HL-60 (cell line): ENCODE results near the gene PRDM5.

ENCODE experiments used
- DNase-seq, 2 experiments: peaks; one replicate each; pipeline ENCODE4 v3.0.0-alpha.2; 2010 to 2020; ENCODE audit warnings: low read depth in 1 of 2, low spot score in 1 of 2
- H3K27ac ChIP-seq: fragments of 250-450 bp; sonication (Bioruptor Pico); replicated peaks from 2 replicates; pipeline ENCODE4 v1.5.1; 2020; ENCODE audit warnings: mild to moderate bottlenecking, moderate library complexity
- H3K27me3 ChIP-seq: fragments of 250-450 bp; sonication (Bioruptor Pico); 2 replicates; pipeline ENCODE4 v1.5.1; 2021; ENCODE audit warnings: mild to moderate bottlenecking, moderate library complexity; ENCODE audit not compliant: insufficient read depth, poor library complexity, severe bottlenecking
- H3K4me3 ChIP-seq: replicated peaks from 2 replicates; pipeline ENCODE4 v1.5.1; 2011; ENCODE audit warnings: mild to moderate bottlenecking, control low read depth, low read length; ENCODE audit not compliant: insufficient read depth
- CTCF ChIP-seq: IDR thresholded peaks from one replicate; pipeline ENCODE4 v1.5.1; 2011; ENCODE audit warnings: low read length, control low read depth, inconsistent platforms; ENCODE audit not compliant: insufficient read depth
- GABPA ChIP-seq: IDR thresholded peaks from 2 replicates; pipeline ENCODE4 v1.6.1; 2012; ENCODE audit warnings: low read depth
- POLR2AphosphoS5 ChIP-seq: IDR thresholded peaks from 2 replicates; pipeline ENCODE4 v1.6.1; 2012; ENCODE audit warnings: low read depth
- REST ChIP-seq: IDR thresholded peaks from 2 replicates; pipeline ENCODE4 v1.6.1; 2012; ENCODE audit warnings: low read depth; ENCODE audit not compliant: insufficient replicate concordance
- SPI1 ChIP-seq: IDR thresholded peaks from 2 replicates; pipeline ENCODE4 v1.6.1; 2012; ENCODE audit warnings: low read depth, mild to moderate bottlenecking, borderline replicate concordance

Gene PRDM5

GRCh38 chr4:120839974-120840751 lies 82.4 kb downstream of the PRDM5 start:
- Histone ChIP-seq H3K27ac (no peak overlapping the region), H3K27me3 (no peaks in the 10 kb centered on the region), H3K4me3 (no peak overlapping the region)
- no peak for DNase-seq
- TF ChIP-seq CTCF (no peak), GABPA (no peak), SPI1 (no peak), POLR2AphosphoS5 (no peak), REST (no peak)

GRCh38 chr4:120839334-120839973 lies 83.1 kb downstream of the PRDM5 start:
- H3K4me3 ChIP-seq: no peak overlapping the region
- H3K27me3 ChIP-seq: no peaks in the 10 kb centered on the region
- TF ChIP-seq POLR2AphosphoS5 (no peak), SPI1 (no peak), REST (no peak), CTCF (no peak), GABPA (no peak)
- no peak overlapping the region for H3K27ac ChIP-seq
- no peak for DNase-seq

- Histone ChIP-seq H3K4me3 (no peak overlapping the region), H3K27ac (no peak overlapping the region), H3K27me3 (no peaks in the 10 kb centered on the region)
- no peak for TF ChIP-seq REST
- TF ChIP-seq GABPA: no peak
- no peak for TF ChIP-seq SPI1
- no peak for DNase-seq
Observed at GRCh38 chr4:120838784-120839183, 83.7 kb downstream of the PRDM5 start.
